COLO668 (cell line): ENCODE measurements around the gene ALPK3.
A peak's percentile ranks its signal among the peaks of the same experiment; 100 is the strongest.

Source experiments
- DNase-seq: peaks from one replicate; lab custom pipeline; 2025; ENCODE audit not compliant: unreplicated experiment; lab: John Stamatoyannopoulos, UW

ALPK3 gene

DNA sequence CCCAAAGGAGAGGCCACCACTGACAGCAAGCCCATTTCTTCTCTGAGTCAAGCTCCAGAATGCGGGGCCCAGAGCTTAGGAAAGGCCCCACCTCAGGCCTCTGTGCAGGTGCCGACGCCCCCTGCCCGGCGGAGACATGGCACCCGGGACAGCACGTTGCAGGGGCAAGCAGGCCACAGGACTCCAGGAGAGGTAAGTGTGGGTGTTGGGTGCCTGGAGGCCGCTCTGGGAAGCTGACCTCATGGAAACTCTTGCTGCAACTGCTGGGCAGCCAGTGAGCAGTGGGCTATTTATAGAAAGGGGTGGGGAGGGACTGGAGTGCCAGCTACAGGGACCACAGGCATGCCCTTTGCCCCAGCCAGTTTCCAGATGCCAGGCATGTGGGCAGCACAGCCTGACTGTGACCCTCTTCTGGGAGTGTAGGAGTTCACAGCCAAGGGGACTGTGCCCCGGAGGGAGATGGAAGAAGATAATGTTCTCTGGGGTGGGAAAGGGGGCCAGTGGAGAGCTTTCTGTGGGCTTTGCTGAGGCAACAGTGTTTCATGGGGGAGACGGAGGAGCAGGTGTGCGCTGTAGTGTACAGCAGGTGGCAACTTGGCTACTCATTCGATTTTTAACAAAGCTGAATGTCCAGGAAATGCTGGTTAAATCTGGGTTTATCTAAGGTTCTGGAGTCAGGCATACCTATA is 23.7 kb downstream of the ALPK3 start:
- peak; percentile 76 for DNase-seq

DNA sequence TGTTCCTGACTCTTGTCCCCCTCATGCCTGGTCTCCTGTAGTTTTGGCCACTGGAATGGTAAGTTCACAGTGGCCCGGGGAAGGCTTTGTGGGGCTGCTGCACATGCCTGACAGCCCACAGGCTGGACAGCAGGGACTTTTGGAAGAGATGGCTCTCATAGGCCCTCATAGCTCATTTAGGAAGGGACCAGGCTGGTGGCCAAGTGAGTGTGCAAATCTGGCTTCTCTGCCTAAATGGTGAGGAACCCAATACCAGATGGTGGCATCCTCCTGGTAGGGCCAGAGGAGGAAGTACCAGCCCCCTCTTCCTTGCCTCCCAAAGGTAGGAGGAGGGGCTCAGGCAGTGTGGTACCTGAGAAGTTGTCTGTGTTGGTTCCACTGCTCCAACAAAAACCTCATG is 25.6 kb downstream of the ALPK3 start:
- DNase-seq, result no peak

DNA sequence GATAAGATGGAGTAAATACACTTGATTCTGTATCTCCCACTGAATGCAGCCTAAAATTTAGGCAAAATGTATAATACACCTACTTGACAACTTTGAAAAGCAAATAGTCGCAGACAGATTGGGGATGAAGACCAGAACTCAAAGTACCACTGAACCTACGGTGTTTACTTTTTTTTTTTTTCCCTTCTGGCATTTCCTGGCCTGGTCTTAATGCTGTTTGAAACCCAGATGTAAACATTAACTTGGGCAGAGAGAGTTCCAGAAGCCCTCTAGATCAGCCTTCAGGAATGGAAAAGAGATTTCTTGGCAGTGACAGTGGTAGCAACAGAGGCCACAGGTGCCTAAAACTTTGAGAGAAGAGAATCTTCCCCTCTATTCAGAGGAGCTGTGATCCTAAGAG is 27.8 kb downstream of the ALPK3 start:
- no peak for DNase-seq

DNA sequence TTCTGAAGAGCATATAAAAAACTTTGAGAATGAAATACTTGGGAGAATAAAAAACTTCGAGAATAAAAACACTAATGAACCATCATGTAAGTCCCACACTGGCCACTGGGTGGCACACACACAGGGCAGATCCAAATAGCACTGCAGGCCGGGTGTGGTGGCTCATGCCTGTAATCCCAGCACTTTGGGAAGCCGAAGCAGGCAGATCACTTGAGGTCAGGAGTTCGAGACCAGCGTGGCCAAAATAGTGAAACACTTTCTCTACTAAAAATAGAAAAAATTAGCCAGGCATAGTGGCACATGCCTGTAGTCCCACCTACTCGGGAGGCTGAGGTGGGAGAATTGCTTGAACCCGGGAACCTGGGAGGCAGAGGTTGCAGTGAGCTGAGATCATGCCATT is 28.5 kb downstream of the ALPK3 start:
- peak; percentile 38 for DNase-seq

DNA sequence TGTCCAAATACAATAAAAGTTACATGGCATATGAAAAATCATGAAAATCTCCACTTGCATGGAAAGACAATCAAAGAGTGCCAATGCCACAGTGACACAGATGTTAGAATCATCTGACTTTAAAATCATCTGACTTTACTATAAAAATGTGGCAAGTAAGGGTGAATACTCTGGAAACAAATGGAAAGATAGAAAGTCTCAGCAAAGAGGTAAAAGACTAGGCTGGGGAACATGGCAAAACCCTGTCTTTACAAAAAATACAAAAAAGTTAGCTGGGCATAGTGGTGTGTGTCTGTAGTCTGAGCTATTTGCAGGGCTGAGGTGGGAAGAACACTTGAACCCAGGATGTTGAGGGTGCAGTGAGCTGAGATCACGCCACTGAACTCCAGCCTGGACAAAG is 29.1 kb downstream of the ALPK3 start:
- no peak for DNase-seq

DNA sequence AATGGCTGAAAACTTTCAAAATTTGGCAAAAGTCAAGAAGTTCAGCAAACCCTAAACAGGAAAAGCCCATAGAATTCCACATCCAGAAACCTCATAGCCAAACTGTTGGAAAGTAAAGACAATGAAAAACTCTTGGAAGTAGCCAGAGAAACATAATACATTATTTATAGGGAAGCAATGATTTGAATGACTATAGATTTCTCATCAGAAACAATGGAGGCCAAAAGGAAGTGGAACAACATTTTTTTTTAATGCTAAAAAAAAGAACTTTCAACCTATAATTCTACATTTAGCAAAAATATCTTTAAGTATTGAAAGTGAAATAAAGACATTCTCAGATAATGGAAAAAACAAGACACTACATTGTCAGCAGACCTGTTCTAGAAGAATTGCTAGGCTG is 30.2 kb downstream of the ALPK3 start:
- no peak for DNase-seq

DNA sequence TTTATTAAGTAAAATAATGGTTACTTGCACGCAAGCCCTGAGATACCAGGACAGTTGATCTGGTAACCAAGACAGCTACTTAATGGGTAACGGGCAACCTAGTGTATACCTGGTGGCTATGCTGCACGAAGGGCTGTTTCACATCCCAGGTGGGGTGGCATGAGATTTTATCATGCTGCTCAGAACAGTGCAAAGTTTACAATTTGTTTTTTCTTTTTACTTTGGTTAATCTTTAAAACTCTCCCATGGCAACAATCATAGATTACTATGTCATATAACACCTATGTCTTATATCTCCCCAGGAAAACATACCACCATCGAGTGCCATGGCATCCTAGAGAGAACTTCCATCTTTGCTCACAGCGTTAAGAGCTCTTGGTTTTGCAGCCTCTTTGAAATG is 35.1 kb downstream of the ALPK3 start:
- no peak for DNase-seq

DNA sequence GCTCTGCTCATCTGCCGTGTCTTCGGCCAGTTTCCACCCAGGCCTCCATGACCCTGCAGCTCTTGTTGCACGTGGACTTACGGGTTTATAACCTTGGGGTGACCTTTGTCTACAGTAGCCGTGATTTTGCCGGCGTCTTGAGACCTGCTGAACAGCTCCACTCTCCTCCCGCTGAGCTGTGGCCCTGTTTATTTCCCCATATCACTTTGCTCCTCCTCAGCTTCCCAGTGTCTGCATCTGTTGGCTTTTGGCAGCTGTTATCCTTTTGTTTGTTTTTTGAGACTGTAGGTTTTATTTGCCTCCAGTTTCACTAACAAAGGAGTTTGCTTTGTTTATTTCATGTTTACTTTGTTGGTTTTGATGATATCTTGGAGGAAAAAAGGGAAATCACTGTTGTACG is 38.0 kb downstream of the ALPK3 start:
- peak; percentile 26 for DNase-seq

DNA sequence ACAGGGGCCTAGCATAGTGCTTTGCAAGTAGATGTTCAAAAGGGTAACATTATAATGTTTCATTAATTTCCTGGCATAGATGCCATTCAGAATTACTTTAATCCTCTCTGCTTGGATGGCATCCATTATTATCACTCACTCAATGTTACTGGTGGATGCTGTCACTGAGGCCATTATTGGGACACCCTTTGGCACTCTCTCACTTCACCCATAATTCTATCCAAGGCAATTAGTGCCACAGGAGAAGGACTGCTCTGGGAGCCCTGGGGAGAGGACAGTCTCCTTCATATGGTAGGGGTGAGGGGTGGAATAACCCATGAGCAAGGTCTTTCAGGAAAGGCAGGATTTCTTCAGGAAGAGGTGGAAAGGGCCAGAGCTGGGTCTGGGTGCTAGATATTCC is 38.6 kb downstream of the ALPK3 start:
- no peak for DNase-seq

DNA sequence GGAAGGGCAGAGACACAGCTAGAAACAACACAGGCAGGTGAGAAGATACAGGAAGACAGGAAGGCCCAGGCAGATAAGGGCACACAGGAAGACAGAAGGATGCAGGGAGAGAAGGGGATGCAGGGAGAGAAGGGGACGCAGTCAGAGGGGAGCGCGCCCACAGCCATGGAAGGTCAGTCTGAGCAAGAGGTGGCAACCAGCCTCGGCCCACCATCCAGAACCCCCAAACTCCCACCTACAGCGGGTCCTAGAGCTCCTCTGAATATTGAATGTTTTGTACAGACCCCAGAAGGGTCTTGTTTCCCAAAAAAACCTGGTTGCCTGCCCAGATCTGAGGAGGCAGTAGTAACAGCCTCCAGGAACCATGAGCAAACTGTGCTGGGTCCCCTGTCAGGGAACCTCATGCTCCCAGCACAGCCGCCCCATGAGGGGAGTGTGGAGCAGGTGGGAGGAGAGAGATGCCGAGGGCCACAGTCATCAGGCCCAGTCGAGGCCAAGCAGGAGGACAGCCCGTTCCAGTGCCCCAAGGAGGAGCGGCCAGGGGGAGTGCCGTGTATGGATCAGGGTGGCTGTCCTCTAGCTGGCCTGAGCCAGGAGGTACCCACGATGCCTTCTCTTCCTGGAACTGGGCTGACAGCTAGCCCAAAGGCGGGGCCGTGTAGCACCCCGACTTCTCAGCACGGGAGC is 39.7 kb downstream of the ALPK3 start:
- no peak for DNase-seq

DNA sequence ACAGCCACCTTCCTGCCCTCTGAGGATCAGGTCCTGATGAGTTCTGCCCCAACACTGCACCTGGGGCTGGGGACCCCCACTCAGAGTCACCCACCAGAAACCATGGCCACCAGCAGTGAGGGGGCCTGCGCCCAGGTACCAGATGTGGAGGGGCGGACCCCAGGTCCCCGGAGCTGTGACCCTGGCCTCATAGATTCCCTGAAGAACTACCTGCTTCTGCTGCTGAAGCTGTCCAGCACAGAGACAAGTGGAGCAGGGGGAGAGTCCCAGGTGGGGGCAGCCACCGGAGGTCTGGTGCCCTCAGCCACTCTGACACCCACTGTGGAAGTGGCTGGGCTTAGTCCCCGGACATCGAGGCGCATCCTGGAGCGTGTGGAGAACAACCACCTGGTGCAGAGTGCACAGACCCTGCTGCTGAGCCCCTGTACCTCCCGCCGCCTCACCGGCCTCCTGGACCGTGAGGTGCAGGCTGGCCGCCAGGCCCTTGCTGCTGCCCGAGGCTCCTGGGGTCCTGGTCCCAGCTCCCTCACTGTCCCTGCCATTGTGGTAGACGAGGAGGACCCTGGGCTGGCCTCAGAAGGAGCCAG is 40.4 kb downstream of the ALPK3 start:
- DNase-seq, result no peak

DNA sequence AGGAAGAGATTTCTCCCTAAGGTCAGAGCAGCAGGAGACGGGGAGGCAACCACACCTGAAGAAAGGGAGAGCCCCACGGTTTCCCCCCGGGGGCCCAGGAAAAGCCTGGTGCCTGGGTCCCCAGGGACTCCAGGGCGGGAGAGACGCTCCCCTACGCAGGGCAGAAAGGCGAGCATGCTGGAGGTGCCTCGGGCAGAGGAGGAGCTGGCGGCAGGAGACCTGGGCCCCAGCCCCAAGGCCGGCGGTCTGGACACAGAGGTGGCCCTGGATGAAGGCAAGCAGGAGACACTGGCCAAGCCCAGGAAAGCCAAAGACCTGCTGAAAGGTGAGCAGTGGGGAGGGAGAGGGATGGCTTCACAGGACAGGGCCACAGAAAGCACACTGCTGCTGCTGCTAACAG is 41.1 kb downstream of the ALPK3 start:
- DNase-seq, result no peak

DNA sequence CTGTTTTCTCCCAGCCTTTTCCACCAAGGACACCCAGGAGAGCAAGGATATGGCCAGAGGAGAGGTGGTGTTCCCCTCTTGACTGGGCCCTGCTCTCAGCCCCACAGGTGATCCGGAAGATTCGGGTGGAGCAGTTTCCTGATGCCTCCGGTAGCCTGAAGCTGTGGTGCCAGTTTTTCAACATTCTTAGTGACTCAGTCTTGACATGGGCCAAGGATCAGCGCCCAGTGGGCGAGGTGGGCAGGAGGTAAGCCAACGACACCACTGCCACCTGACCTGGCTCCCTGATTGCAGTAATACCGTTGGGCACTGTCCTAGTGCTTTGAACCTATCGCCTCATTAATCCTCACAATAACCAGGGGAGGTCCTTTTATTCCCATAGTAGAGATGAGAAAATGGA is 42.0 kb downstream of the ALPK3 start:
- no peak for DNase-seq

DNA sequence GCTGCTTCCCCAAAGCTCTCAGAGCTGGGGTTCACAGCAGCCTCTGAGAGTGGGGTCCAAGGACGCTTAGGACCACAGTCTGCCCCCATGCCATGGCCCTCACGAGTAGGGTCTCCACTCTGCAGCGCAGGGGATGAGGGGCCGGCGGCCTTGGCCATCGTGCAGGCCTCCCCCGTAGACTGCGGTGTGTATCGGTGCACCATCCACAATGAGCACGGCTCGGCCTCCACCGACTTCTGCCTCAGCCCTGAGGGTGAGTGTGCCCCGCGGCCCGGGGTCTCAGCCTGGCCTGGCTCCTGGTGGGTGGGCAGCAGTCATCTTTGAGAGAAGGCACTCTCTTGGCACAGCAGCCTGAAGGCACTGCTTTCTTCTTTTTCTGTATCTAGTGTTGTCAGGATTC is 42.5 kb downstream of the ALPK3 start:
- DNase-seq, result no peak

DNA sequence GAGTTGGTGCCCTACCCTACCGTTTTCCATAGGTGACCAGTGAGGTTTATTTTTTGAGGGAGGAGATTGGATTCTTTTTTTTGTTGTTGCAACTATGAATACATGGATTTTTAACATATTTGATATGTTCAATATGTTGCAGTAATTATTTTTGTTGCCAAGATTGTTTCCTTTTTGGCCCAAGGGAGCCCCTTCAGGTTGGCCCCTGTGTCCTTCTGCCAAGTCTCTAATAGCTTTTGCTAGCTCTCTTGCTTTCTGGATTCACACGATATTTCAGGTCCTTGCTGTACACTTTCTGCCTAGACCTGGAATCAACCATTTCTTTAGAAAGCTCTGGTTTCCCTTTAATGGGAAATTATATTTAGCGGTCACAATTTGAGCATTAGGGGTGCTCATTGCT is 44.6 kb downstream of the ALPK3 start:
- DNase-seq, result no peak

DNA sequence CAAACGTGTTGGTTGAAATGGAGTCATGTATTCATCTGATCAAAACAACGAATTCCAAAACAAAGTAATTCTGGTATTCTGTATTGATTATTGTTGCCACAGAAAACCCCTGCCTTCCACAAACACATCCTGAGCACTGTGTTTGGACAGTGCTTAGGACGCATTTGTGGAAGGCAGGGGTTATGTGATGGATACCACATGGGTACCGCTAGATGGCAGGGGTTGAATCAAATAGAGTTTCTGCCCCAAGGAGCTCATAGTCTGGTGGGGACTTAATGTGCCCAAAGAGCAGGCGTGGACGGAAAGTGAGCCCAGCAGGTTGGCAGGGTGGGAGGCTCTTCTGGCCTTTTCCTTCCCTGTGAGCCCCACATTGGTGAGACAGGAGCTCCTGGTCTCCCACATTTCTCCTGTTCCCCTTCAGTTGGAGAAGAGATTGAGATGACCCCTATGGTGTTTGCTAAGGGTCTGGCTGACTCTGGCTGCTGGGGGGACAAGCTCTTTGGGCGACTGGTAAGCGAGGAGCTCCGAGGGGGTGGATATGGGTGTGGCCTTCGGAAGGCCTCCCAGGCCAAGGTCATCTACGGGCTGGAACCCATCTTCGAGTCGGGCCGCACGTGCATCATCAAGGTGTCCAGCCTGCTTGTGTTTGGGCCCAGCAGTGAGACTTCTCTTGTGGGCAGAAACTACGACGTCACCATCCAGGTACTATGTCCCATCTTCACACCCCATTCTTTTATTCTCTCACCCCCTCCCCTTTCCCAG is 45.2 kb downstream of the ALPK3 start:
- DNase-seq, result no peak

DNA sequence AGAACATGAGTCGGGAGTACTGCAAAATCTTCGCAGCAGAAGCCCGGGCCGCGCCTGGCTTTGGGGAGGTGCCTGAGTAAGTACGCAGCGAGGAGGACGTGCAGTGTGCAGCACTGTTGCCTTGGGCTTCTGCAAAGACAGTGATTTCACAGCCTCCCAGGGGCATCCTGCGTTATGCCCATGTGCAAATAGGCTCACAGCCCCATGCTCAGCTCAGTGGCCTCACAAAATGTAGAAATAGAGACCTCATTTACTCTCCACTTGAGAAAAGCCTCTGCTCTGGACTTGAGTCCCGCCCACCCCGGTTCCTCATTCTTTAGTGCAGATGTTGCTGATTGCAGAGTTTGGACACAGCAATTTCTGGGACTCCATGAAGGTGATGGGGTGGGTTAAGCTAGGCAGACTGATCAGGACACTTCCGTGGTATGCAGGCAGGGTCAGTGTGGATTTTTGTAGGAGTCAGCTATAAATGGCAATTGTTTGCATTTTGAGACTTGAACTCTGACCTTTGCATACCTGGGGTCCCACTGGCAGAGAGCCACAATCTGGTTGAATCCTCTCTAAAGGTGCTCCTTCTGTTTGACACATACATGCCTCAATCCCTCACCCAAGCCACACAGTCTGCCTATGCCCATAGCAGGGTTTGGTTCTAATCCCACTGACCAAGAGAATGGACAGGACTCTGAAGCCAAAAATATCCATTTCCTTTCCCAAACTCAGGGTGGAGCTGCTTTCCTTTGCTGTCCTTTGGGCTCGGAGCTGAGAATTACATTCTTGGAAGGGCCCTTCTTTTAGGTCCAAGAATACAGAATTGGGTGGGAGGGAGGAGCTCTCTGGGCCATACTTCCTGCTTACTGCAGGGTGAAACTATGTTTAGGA is 46.6 kb downstream of the ALPK3 start:
- no peak for DNase-seq

DNA sequence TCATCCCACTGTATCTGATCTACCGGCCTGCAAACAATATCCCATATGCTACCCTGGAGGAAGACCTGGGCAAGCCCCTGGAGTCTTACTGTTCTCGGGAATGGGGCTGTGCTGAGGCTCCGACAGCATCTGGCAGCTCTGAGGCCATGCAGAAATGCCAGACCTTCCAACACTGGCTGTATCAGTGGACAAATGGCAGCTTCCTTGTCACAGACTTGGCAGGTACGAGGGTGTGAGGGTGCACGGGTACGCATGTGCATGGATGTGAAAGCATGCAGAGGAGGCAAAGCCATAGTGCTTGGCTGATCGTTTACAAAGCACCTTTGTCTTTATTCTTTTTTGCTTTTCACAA is 47.3 kb downstream of the ALPK3 start:
- no peak for DNase-seq

DNA sequence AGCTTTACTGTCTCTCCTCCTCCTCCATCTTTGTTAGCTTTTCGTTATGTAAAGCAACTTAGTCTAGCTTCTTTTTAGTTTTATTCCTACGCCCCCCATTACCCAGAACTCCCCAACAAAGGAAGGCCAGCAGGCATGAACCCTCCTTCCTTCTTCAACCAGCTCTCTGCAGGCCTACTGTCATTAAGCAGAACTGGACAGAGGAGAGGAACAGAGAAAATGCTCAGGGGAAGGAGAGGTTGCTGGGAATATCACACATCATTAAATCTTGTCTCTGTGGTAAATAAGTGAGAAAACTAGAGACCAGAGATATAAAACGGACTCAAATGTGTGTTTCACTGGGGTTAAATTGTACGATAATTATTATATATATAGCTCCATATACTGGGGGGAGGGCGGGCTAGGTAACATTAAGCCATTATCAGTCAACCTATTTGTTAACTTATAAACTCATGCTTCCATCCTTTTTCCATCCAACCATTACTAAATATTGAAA is 48.0 kb downstream of the ALPK3 start:
- DNase-seq, result no peak

DNA sequence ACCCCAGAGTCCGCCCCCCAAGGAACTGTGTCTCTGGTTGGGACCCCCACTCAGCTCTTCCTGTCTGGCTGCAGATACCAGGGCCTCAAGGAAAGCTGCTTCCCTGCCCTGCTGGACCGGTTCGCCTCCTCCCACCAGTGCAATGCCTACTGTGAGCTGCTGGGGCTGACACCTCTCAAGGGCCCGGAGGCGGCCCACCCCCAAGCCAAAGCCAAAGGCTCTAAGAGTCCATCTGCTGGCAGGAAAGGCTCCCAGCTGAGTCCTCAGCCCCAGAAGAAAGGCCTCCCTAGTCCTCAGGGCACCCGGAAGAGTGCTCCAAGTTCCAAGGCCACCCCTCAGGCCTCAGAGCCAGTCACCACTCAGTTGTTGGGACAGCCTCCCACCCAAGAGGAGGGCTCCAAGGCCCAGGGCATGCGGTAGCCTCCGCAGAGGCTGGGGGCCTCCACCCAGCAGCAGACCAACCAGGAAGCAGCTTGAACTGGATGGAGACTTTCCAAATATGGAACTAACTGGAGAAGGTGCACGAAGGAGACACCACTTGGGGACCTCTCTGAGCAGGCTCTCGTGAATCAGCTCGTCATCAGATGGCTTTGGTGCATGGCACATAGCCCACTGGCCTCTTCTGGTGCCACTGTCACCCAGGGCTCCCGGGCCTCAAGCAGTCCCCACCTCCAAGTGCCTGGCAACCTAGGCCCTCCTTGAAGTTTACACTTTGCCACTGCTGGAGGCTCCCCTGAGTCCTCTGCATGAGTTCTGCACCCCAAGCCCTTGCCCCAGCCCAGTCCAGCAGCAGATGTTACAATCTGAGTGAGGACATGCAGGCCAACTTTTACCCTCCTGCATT is 51.1 kb downstream of the ALPK3 start:
- DNase-seq, result no peak
